Adrenal gland (tissue), 5 donors: ENCODE results near the gene MS4A12.

Experiments used
- POLR2A ChIP-seq, 2 donors: fragments of 450-650 bp; IDR thresholded peaks; one replicate each; pipeline ENCODE4 v1.6.1; 2017; ENCODE audit warnings: antibody characterized with exemption in 2 of 2, mild to moderate bottlenecking in 2 of 2, moderate library complexity in 1 of 2
- TF ChIP-seq, protein P1 (sequence below), 6 experiments: fragments of 450-650 bp in 4 of 6; fragments of 200-600 bp in 2 of 6; sonication (generic) in 1 of 6; IDR thresholded peaks; 1 replicate in 5 of 6; 2 replicates in 1 of 6; pipeline versions ENCODE4 v1.5.1 to v1.8.0; 2016 to 2021; ENCODE audit warnings: antibody characterized with exemption in 6 of 6, mild to moderate bottlenecking in 2 of 6, moderate library complexity in 1 of 6
- donor health status: DM: no; HTN: no; CAD: no.

DNA sequence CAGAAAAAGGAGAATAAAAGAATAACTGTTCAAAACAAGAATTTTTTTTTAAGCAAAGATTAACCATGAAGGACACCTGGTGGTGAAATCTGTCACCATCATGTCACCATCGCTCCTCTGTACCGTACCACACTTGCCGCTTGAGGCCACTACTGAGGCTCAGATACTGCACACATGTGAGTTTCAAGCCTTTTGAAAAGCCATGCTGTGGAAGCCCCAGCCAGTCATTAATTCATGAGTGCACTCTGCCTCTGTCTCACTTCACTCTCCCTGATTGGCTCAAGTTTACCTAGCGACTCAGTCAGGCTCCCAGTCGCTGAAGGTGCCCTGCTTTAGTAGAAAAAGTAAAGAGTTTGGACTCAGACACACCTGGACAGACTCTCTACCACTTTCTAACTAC, 6.6 kb upstream of the MS4A12 start:
- TF ChIP-seq, protein P1, sequence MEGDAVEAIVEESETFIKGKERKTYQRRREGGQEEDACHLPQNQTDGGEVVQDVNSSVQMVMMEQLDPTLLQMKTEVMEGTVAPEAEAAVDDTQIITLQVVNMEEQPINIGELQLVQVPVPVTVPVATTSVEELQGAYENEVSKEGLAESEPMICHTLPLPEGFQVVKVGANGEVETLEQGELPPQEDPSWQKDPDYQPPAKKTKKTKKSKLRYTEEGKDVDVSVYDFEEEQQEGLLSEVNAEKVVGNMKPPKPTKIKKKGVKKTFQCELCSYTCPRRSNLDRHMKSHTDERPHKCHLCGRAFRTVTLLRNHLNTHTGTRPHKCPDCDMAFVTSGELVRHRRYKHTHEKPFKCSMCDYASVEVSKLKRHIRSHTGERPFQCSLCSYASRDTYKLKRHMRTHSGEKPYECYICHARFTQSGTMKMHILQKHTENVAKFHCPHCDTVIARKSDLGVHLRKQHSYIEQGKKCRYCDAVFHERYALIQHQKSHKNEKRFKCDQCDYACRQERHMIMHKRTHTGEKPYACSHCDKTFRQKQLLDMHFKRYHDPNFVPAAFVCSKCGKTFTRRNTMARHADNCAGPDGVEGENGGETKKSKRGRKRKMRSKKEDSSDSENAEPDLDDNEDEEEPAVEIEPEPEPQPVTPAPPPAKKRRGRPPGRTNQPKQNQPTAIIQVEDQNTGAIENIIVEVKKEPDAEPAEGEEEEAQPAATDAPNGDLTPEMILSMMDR (IDR thresholded peaks at IDR 0.05) = peak in 4 of 6 experiments; percentile 11 to 33 (median 20)
- no peak for TF ChIP-seq POLR2A (IDR thresholded peaks at IDR 0.05)
